ENCODE results near the gene HEATR5A. TPM values are rescaled to one million over a fixed set of nuclear protein-coding genes. Genes with fewer than 3 reads are reported as not detected.
"Not testable (repeated sequence)": the region's sequence is repeated elsewhere in the genome, so short reads cannot be mapped to it uniquely, and the experiment has no call there.

Gene HEATR5A
- total RNA-seq, 4 donors from 2014 or later, result 22.9 to 32.0 (median 25.8) TPM

DNA sequence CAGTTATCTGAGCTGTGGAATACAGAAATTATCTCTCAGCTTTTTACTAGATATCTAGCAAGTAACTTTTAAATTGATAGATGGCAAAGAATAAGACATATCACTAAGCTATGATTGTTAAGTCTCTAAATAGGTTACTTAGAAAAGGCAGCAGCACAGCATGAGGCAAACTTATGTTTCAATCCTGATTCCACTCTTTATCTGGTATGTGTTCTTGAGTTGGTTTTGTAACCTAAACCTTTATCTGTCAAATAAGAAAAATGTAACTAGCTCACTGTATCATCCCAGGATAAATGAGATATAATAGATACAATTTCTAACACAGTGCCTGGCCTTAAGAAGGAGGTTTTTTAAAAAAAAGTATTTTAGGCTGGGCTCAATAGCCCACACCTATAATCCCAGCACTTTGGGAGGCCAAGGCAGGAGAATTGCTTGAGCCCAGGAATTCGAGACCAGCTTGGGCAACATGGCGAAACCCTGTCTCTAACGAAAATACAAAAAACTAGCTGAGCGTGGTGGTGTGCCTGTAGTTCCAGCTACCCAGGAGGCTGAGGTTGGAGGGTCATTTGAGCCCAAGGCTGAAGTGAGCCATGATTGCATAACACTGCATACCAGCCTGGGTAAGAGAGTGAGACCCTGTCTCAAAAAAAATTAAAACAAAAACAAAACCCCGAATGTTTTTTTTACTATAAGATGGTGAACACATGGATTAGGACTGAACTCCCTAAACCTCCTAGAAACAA lies 56.8 kb downstream of the HEATR5A start:
- TF ChIP-seq CTCF (IDR thresholded peaks at IDR 0.05) (no peak), POLR2A (IDR thresholded peaks at IDR 0.05) (no peak)
- Histone ChIP-seq H3K36me3 (peaks cover 0 to 62% (median 2%) of the 10 kb centered on the region in 3 donors), H3K27me3 (no peaks in the 10 kb centered on the region), H3K27ac (no peak overlapping the region), H3K9me3 (no peaks in the 10 kb centered on the region), H3K4me1 (no peaks in the 10 kb centered on the region), H3K4me3 (no peak overlapping the region)
- 75 to 91% methylated on average over 5 of the region's 5 CpGs for whole genome bisulfite sequencing, 2 donors
- DNase-seq (ENCODE audit: low spot score in 2 of 2), result no peak

DNA sequence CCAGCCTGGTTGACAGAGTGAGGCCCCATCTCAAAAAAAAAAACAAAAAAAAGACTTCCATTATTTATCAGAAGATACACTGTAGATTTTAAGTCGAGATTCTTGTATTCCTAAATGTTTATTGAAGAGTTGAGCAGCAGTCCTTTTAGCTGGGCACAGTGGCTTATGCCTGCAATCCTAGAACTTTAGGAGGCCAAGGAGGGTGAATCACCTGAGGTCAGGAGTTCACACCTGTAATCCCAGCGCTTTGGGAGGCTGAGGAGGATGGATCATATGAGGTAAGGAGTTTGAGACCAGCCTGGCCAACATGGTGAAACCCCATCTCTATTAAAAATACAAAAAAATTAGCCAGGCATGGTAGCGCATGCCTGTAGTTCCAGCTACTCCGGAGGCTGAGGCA lies 57.6 kb downstream of the HEATR5A start:
- Histone ChIP-seq H3K9me3 (no peaks in the 10 kb centered on the region), H3K4me3 (no peak overlapping the region), H3K27me3 (no peaks in the 10 kb centered on the region), H3K4me1 (no peaks in the 10 kb centered on the region), H3K36me3 (peaks cover 0 to 65% (median 7%) of the 10 kb centered on the region in 3 donors), H3K27ac (no peak overlapping the region)
- TF ChIP-seq CTCF (IDR thresholded peaks at IDR 0.05), result no peak
- no peak for TF ChIP-seq EP300 (IDR thresholded peaks at IDR 0.05)
- no peak for TF ChIP-seq POLR2A (IDR thresholded peaks at IDR 0.05)
- no peak for DNase-seq (ENCODE audit: low spot score in 2 of 2)
- WGBS, 2 donors, result 95 to 96% methylated on average over 4 of the region's 4 CpGs

DNA sequence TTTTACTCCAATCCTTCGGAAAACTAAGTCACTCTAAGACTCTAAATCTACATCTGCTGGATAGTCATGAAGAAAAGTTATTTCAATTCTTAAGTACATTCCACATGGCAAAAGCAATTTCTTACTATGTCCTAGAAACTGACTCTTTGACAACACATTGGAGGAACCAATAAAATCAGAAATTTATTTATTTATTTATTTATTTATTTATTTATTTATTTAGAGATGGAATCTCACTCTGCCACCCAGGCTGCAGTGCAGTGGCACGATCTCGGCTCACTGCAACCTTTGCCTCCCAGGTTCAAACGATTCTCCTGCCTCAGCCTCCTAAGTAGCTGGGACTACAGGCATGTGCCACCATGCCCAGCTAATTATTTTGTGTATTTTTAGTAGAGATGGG lies 58.6 kb downstream of the HEATR5A start:
- H3K4me1 ChIP-seq; H3K27me3 ChIP-seq; H3K4me3 ChIP-seq; H3K9me3 ChIP-seq; DNase-seq (ENCODE audit: low spot score in 2 of 2); H3K27ac ChIP-seq: not testable (repeated sequence)
- peaks cover 0 to 68% (median 7%) of the 10 kb centered on the region in 3 donors for H3K36me3 ChIP-seq
- WGBS, 2 donors, result 94 to 97% methylated on average over 4 of the region's 4 CpGs

GRCh38 chr14:31360919-31361662 lies 59.3 kb downstream of the HEATR5A start:
- no peak overlapping the region for H3K27ac ChIP-seq
- H3K4me1 ChIP-seq, result peaks cover 0 to 2% (median 0%) of the 10 kb centered on the region in 4 donors
- no peak for DNase-seq (ENCODE audit: low spot score in 2 of 2)
- H3K27me3 ChIP-seq, result no peaks in the 10 kb centered on the region
- no peaks in the 10 kb centered on the region for H3K9me3 ChIP-seq
- no peak overlapping the region for H3K4me3 ChIP-seq
- peaks cover 0 to 64% (median 7%) of the 10 kb centered on the region in 3 donors for H3K36me3 ChIP-seq
- TF ChIP-seq EP300 (IDR thresholded peaks at IDR 0.05), result no peak
- TF ChIP-seq CTCF (IDR thresholded peaks at IDR 0.05), result no peak
- TF ChIP-seq POLR2A (IDR thresholded peaks at IDR 0.05), result no peak
- WGBS, 2 donors, result 85 to 87% methylated on average over 3 of the region's 3 CpGs

DNA sequence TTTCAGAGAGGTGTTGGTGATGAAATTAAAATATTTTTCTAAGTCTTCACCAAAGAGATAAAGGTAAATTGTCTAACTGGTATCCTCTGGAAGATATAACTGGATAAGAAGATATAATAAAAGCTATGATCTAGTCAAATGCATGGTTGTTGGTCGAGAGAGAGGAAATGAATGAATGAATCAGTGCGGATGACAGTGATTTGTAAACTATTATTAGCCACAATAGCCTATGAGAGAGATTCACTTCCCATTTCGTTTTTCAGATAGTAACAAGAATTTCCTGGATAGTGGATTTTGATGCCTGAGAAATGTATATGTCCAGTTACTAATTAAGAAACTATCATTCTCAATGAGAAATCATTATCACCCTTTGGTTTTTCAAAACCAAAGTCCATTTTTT lies 63.1 kb downstream of the HEATR5A start:
- TF ChIP-seq EP300 (IDR thresholded peaks at IDR 0.05) (no peak), POLR2A (IDR thresholded peaks at IDR 0.05) (no peak), CTCF (IDR thresholded peaks at IDR 0.05) (no peak)
- H3K27ac ChIP-seq, result no peak overlapping the region
- no peak overlapping the region for H3K4me3 ChIP-seq
- H3K36me3 ChIP-seq, result peaks cover 0 to 31% (median 7%) of the 10 kb centered on the region in 3 donors
- DNase-seq (ENCODE audit: low spot score in 2 of 2), result no peak
- no peaks in the 10 kb centered on the region for H3K27me3 ChIP-seq
- WGBS, 2 donors, result 63 to 76% methylated on average over 3 of the region's 3 CpGs
- H3K9me3 ChIP-seq, result no peaks in the 10 kb centered on the region
- peaks cover 0 to 10% (median 0%) of the 10 kb centered on the region in 4 donors for H3K4me1 ChIP-seq

Measured in tibial nerve (tissue), 4 donors.